Keratinocyte (primary cell): ENCODE measurements around the gene ZFP36L1. TPM values are rescaled to one million over a fixed set of nuclear protein-coding genes. Genes with fewer than 3 reads are reported as not detected.

ENCODE experiments used
- DNase-seq: peaks from one replicate; pipeline ENCODE4 v3.0.0-alpha.2; 2011; ENCODE audit warnings: low read depth, missing footprints, low spot score
- FAIRE-seq: peaks from 2 replicates; lab custom pipeline; 2011; peaks lifted over from hg19 to GRCh38; lab: Jason Lieb, UNC
- H2AFZ ChIP-seq: 2 replicates; pipeline ENCODE4 v1.6.0; 2012; ENCODE audit warnings: low read length, control low read depth, inconsistent platforms; ENCODE audit not compliant: control insufficient read depth
- H3K27ac ChIP-seq: 2 replicates; pipeline ENCODE4 v1.5.1; 2011; ENCODE audit warnings: low read length; ENCODE audit not compliant: control insufficient read depth, insufficient read depth
- H3K27me3 ChIP-seq: 3 replicates; pipeline ENCODE4 v1.6.0; 2011; ENCODE audit warnings: low read length; ENCODE audit not compliant: control insufficient read depth, insufficient read depth; ENCODE audit errors: extremely low read depth
- H3K36me3 ChIP-seq, 2 experiments: 2 replicates in 1 of 2; 3 replicates in 1 of 2; pipeline ENCODE4 v1.5.1; 2011; ENCODE audit warnings: low read length in 2 of 2, mild to moderate bottlenecking in 1 of 2; ENCODE audit not compliant: control insufficient read depth in 2 of 2, insufficient read depth in 2 of 2; ENCODE audit errors: extremely low read depth in 1 of 2
- H3K4me1 ChIP-seq: 3 replicates; pipeline ENCODE4 v1.5.1; 2011; ENCODE audit warnings: low read length; ENCODE audit not compliant: control insufficient read depth, insufficient read depth; ENCODE audit errors: extremely low read depth
- H3K4me2 ChIP-seq: 3 replicates; pipeline ENCODE4 v1.6.0; 2011; ENCODE audit warnings: low read depth, low read length; ENCODE audit not compliant: control insufficient read depth, insufficient read depth; ENCODE audit errors: extremely low read depth
- H3K4me3 ChIP-seq, 3 experiments: fragments of 200-600 bp in 1 of 3; sonication (generic) in 1 of 3; 2 replicates in 2 of 3; 3 replicates in 1 of 3; pipeline ENCODE4 v1.5.1; 2011 to 2016; ENCODE audit warnings: low read length in 3 of 3, mild to moderate bottlenecking in 3 of 3, control low read depth in 2 of 3, inconsistent platforms in 1 of 3, low read depth in 1 of 3, mixed read lengths in 1 of 3, mixed run types in 1 of 3, moderate library complexity in 1 of 3; ENCODE audit not compliant: control insufficient read depth in 2 of 3, insufficient read depth in 2 of 3; ENCODE audit errors: extremely low read depth in 1 of 3
- H3K79me2 ChIP-seq: 2 replicates; pipeline ENCODE4 v1.6.0; 2012; ENCODE audit warnings: low read length; ENCODE audit not compliant: control insufficient read depth, insufficient read depth
- H3K9ac ChIP-seq: 3 replicates; pipeline ENCODE4 v1.6.0; 2011; ENCODE audit warnings: low read length; ENCODE audit not compliant: control insufficient read depth, insufficient read depth; ENCODE audit errors: extremely low read depth
- H3K9me1 ChIP-seq: 3 replicates; pipeline ENCODE4 v1.6.0; 2011; ENCODE audit warnings: low read length; ENCODE audit not compliant: control insufficient read depth, insufficient read depth; ENCODE audit errors: extremely low read depth
- H3K9me3 ChIP-seq: 2 replicates; pipeline ENCODE4 v1.5.1; 2012; ENCODE audit warnings: low read depth, low read length; ENCODE audit not compliant: control insufficient read depth
- H4K20me1 ChIP-seq: 3 replicates; pipeline ENCODE4 v1.6.0; 2011; ENCODE audit warnings: low read length; ENCODE audit not compliant: control insufficient read depth, insufficient read depth; ENCODE audit errors: extremely low read depth
- CTCF ChIP-seq, 3 experiments: IDR thresholded peaks in 1 of 3; conservative IDR thresholded peaks in 1 of 3; optimal IDR thresholded peaks in 1 of 3; 2 replicates in 2 of 3; 3 replicates in 1 of 3; pipeline versions ENCODE3 to v1.5.1; 2011; ENCODE audit warnings: low read length in 3 of 3, mild to moderate bottlenecking in 3 of 3, moderate library complexity in 2 of 3, control low read depth in 1 of 3, inconsistent platforms in 1 of 3; ENCODE audit not compliant: insufficient read depth in 2 of 3; ENCODE audit errors: extremely low read depth in 1 of 3
- EZH2 ChIP-seq: IDR thresholded peaks from one replicate; pipeline ENCODE4 v1.6.1; 2012; ENCODE audit warnings: inconsistent platforms, mild to moderate bottlenecking, low read length, moderate library complexity
- dilution Hi-C: fragments of 300-500 bp; cut with MboI; formaldehyde crosslinking; loops from one replicate; pipeline ENCODE4 v1.7.0; 2020; ENCODE audit warnings: low sequenced_read_pairs; ENCODE audit not compliant: extremely low pct_ligation_motif_present
- polyA plus RNA-seq, 5 experiments: library from polyadenylated mRNA; depleted of rRNA in 3 of 5; stranded (reverse) in 3 of 5; stranded (forward) in 1 of 5; unstranded in 1 of 5; fragments of >200 nt; gene quantifications; 1 replicate in 1 of 5; 2 replicates in 3 of 5; 3 replicates in 1 of 5; pipeline versions ENCODE4 v1.2.1 to v1.2.3, GENCODE V29; 2011 to 2012; ENCODE audit warnings: missing spikeins in 2 of 5, low read depth in 1 of 5, low replicate concordance in 1 of 5

The ZFP36L1 gene
- polyA plus RNA-seq, 1 donor (not counting 4 experiments of a cell fraction or from before 2014, with no cell fraction given): 85.2 TPM

DNA sequence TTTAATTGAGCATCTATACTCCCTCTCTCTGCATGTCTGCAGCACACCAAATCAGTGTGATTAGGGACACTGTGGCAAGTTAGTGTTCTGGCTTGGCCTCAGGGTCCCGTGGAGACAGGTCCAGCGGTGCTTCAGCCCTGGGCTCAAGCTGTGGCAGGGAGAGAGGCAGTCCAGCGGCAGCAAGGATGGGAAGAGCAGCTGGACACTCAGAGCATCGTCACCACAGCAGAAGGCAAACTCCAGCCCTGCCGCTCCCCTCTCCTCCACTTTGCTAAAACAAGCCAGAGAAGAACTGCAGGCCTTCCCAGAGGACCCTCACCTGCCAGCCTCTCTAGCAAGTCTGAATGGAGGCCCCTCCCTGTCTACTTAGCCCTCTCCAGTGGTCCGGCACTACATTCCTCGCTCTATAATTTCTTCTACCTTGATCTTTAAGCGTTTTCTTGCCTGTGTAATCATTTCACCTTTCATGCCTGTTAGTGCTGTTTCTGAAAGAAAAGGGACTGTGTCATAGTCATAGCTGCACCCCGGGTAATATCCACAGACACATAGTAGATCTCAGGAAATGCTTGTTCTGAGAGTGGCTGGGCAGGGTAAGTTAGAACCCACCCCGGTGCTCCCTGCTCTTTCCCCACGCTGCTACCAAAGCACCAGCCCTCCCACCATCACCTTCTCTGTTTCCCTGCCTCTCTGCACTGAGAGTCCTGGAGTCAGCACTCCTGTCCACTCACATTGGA, 22.1 kb downstream of the ZFP36L1 start:
- Histone ChIP-seq H3K9ac (no peak overlapping the region), H3K79me2 (no peaks in the 10 kb centered on the region), H3K9me3 (no peaks in the 10 kb centered on the region), H2AFZ (no peak overlapping the region), H3K36me3 (no peaks in the 10 kb centered on the region), H3K4me2 (no peak overlapping the region), H3K9me1 (no peaks in the 10 kb centered on the region), H3K27me3 (no peaks in the 10 kb centered on the region), H3K4me1 (peaks cover 9% of the 10 kb centered on the region), H3K4me3 (no peak overlapping the region), H3K27ac (no peak overlapping the region), H4K20me1 (no peaks in the 10 kb centered on the region)
- DNase-seq (no peak), FAIRE-seq (no peak)
- no peak for TF ChIP-seq EZH2
- TF ChIP-seq CTCF (optimal IDR thresholded peaks at IDR 0.05 in 1 of 3, IDR thresholded peaks at IDR 0.05 in 1 of 3, conservative IDR thresholded peaks at IDR 0.05 in 1 of 3; ENCODE audit: extremely low read depth in 1 of 3, insufficient read depth in 2 of 3, low read length in 3 of 3): no peak
- dilution Hi-C loops: no loop called here

DNA sequence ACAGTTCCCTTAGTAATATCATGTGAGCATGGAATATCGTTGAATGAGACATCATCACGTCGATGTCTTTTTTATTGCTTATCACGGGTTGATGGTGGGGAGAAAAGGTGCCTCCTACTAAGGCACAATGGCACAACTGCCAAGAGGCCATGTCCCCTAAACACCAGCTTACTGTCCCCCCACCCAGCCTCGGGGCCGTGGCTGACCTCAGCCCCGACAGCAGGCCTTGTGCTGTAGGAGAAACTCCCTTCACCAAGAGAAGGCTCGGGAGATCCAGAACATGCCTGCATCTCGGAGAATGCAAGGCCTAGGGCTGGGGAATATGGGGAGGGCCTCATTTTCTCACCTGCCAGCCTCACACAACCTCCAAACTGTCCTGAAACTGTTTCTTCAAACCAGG, 22.8 kb downstream of the ZFP36L1 start:
- no peak for TF ChIP-seq EZH2
- no peak for TF ChIP-seq CTCF (optimal IDR thresholded peaks at IDR 0.05 in 1 of 3, IDR thresholded peaks at IDR 0.05 in 1 of 3, conservative IDR thresholded peaks at IDR 0.05 in 1 of 3; ENCODE audit: extremely low read depth in 1 of 3, insufficient read depth in 2 of 3, low read length in 3 of 3)
- Histone ChIP-seq H3K4me3 (no peak overlapping the region), H3K4me2 (no peak overlapping the region)

More for the DNA sequence above, 22.8 kb downstream of the ZFP36L1 start:
- no peaks in the 10 kb centered on the region for H3K9me1 ChIP-seq
- no peak overlapping the region for H3K27ac ChIP-seq
- dilution Hi-C loops: no loop called here
- H3K27me3 ChIP-seq: no peaks in the 10 kb centered on the region
- H3K79me2 ChIP-seq: no peaks in the 10 kb centered on the region
- no peaks in the 10 kb centered on the region for H4K20me1 ChIP-seq
- H3K36me3 ChIP-seq: no peaks in the 10 kb centered on the region
- no peak overlapping the region for H3K9ac ChIP-seq
- peaks cover 7% of the 10 kb centered on the region for H3K4me1 ChIP-seq
- FAIRE-seq (no peak), DNase-seq (no peak)
- no peaks in the 10 kb centered on the region for H3K9me3 ChIP-seq
- no peak overlapping the region for H2AFZ ChIP-seq
